Measurements from ENCODE around the gene TPT1. TPM values are rescaled to one million over a fixed set of nuclear protein-coding genes. Genes with fewer than 3 reads are reported as not detected.
"Not testable (repeated sequence)": the region's sequence is repeated elsewhere in the genome, so short reads cannot be mapped to it uniquely, and the experiment has no call there.

Gene TPT1
- total RNA-seq (2014; rRNA removed): 1,773 and 1,961 TPM in 2 replicates
- 3,733 TPM for polyA plus RNA-seq (2012)

GRCh38 chr13:45341034-45341798 is at the start of gene TPT1:
Gene TPT1 (minus strand): TSS chr13:45341183. CDS start chr13:45341069, 114 bp downstream.
- DNase-seq (ENCODE audit: low read depth): peak; percentile 98

GRCh38 chr13:45390348-45390747 is 49.4 kb upstream of the TPT1 start:
- not testable (repeated sequence) for DNase-seq (ENCODE audit: low read depth)

- no peak for DNase-seq (ENCODE audit: low read depth)
Observed at GRCh38 chr13:45388664-45389063, 47.7 kb upstream of the TPT1 start.

DNA sequence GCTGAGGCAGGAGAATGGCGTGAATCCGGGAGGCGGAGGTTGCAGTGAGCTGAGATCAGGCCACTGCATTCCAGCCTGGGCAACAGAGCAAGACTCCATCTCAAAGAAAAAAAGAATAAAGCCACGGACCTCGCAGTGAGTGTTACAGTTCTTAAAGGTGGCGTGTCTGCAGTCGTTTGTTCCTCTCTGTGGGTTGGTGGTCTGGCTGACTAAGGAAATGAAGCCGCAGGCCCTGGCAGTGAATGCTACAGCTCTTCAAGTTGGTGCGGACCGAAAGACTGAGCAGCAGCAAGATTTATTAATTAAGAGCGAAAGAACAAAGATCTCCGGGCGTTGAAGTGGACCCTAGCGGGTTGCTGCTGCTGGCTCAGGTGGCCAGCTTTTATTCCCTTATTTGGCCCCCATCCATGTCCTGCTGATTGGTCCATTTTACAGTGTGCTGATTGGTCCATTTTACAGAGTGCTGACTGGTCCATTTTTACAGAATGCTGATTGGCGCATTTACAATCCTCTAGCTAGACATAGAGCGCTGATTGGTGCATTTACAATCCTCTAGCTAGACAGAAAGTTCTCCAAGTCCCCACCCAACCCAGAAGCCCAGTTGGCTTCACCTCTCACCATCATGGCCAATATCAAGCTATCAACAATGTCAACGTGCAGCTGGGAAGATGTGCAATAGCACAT is 46.1 kb upstream of the TPT1 start:
- not testable (repeated sequence) for DNase-seq (ENCODE audit: low read depth)

DNA sequence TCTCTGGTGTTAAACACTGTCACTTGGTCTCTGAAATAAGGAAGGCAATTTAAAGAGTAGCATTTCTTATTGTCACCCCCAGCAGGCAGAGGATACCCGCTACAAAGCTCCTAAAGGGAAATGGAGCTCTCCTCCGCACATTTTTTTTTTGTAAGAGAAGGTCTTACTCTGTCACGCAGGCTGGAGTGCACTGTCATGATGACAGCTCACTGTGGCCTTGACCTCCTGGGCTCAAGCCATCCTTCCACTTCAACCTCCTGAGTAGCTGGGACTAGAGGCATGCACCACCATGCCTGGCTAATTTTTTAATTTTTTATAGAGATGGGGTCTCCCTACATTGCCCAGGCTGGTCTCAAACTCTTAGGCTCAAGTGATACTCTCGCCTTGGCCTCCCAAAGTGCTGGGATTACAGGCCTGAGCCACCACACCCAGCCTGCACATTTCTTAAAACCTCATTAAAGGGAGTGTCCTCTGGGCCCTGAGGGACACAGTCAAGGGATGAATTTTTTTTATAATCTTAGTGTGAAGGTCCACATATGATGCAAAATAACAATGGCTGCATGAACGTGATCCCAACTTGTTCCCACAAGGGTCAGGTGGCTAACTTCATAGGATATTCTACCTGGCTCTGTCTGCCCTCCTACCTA is 45.0 kb upstream of the TPT1 start:
- DNase-seq (ENCODE audit: low read depth): no peak

DNA sequence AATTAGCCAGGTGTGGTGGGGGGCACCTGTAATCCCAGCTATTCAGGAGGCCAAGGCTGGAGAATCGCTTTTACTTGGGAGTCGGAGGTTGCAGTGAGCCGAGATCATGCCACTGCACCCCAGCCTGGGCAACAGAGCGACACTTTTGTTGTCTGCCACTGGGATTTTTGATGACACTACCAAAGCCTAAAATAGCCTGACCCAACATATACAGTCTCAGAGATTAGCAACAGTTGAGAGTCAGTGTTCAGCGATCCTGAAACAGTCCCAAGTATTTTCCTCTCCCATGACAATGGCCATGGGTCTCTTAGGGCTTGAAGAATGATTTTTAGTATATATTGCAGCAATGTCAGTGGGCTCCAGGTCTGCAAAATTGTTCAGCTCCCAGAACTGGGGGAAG is 44.3 kb upstream of the TPT1 start:
- no peak for DNase-seq (ENCODE audit: low read depth)

DNA sequence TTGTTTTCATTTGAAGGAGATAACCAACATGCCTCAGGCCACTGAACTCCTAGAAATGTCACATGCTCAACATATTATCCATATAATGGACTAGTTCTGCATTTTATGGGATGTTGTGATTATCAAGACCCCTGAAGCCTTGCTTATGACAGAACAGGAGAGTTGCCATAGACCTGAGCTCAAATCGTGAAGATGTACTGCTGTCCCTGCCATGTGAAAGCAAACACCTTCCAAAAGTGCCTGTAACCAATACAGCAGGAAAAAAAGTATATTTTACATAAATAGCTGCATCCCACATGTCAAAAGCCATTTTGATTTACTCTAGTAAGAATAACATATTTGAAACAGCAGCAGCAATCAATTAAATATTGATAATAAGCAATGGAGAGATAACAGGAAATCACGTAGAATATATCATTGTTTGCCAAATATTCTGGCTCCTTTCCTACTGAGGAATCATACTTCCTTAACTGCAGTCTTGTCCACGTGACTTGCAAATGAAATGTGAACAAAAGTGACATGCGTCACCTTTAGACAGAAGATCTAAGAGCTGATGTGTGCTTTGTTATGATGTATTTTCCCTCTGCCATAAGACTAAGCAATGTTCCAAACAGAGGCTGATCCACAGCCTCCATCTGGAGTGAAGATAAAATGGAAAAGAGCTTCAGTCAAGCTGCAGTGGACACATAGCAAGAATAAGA is 43.6 kb upstream of the TPT1 start:
- DNase-seq (ENCODE audit: low read depth): no peak

GRCh38 chr13:45382739-45383138 is 41.8 kb upstream of the TPT1 start:
- not testable (repeated sequence) for DNase-seq (ENCODE audit: low read depth)

- DNase-seq (ENCODE audit: low read depth): no peak
Observed at GRCh38 chr13:45381196-45381595, 40.2 kb upstream of the TPT1 start.

GRCh38 chr13:45380708-45381107 is 39.7 kb upstream of the TPT1 start:
- not testable (repeated sequence) for DNase-seq (ENCODE audit: low read depth)

- not testable (repeated sequence) for DNase-seq (ENCODE audit: low read depth)
Observed at GRCh38 chr13:45379516-45379915, 38.5 kb upstream of the TPT1 start.

DNA sequence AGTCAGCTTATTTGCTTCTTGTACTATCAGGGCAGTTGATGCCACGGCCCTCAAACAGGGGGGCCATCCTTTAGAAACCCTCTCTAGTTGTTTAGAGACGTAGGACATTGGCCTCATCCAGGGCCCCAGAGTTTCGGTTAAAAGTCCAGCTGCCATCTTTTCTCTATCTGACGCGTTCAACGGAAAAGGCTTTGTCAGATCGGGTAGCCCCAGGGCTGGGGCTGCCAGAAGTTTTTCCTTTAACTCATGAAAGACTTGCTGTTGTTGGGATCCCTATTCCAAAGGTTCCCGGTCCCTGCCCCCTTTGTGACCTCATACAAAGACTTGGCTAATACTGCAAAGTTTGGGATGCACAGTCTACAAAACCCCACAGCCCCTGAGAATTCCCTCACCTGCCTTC is 37.8 kb upstream of the TPT1 start:
- DNase-seq (ENCODE audit: low read depth): not testable (repeated sequence)

GRCh38 chr13:45377314-45377713 is 36.3 kb upstream of the TPT1 start:
- not testable (repeated sequence) for DNase-seq (ENCODE audit: low read depth)

DNA sequence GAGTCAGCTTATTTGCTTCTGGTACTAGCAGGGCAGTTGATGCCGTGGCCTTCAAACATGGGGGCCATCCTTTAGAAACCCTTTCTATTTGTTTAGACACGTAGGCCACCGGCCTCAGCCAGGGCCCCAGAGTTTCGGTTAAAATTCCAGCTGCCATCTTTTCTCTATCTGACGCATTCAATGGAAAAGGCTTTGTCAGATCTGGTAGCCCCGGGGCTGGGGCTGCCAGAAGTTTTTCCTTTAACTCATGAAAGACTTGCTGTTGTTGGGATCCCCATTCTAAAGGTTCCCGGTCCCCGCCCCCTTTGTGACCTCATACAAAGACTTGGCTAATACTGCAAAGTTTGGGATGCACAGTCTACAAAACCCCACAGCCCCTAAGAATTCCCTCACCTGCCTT is 35.7 kb upstream of the TPT1 start:
- not testable (repeated sequence) for DNase-seq (ENCODE audit: low read depth)

DNA sequence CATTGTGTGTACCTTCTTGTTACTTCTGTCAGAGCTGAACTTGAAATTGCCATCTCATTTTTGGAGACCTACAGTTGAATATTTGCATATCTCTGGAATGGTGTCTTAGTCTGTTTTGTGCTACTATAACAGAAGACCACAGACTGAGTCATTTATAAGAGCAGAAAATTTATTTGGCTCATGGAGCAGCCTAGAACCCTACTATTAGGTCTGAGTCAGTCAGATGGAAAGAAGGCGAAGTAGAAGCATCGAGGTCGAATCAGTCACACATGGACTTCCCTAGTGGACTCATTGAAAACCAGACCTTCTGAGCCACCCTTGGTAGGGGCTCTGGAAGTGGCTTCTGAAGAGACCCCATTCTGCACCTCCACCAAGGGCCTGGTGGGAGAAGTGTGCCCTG is 33.9 kb upstream of the TPT1 start:
- DNase-seq (ENCODE audit: low read depth): peak; percentile 31

DNA sequence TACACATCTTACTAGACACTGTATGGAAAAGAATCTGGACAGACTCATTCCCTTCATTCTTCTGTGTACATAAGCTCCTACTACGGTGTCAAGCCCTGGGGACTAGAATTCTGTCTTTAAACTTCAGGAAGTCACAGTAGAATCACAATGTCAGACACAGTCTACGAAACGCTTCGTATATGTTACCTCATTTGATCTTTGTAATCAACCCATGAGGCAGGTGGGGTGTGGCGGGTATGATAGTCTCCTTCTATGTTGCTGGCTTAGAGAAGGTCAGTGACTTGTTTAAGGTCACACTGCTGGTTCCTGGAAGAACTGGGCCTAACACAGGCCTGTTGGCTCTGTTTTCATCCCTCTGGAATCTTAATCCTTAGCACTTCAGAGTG is 32.2 kb upstream of the TPT1 start:
- DNase-seq (ENCODE audit: low read depth): no peak

DNA sequence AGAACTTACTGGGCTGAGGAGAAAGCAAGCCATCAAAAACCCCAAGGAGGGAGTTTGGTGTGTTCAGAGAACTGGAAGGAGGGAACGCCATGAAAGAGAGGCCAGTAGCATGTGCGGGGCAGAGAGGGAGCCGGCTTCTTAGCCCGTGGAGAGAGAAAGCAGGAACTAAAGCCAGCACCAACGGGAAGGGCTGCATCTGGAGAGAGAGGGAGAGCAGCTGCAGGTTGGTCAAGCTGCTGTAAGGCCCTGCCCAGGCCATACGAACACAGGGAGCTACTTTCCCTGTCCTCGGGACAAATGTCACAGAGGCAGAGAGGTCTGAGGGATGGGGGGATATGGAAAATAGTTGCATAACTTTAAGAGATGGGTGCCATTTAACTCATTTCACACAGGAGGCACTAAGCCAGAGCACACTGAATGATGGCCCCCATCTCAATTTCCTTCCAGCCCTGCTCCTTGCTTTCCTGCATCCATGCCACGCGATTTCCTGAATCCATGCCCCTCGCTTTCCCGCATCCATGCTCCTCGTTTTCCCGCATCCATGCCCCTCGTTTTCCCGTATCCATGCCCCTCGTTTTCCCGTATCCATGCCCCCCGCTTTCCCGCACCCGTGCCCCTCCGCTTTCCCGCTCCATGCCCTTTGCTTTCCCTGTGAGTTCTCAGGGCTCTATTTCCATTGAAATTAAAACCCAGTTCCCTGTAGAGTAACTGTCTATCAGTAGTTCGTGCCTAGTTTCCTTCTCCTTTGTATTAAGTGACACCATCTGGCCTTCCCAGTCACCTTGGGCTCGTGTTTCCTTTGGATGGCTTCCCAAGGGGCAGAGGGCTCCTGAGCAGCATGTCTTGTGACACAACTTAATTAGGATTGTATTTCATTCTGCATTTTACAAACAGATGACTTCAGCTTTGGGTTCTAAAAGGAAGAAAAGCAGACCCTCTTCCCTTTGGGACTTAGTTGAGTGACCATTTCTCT is 31.5 kb upstream of the TPT1 start:
- no peak for DNase-seq (ENCODE audit: low read depth)

DNA sequence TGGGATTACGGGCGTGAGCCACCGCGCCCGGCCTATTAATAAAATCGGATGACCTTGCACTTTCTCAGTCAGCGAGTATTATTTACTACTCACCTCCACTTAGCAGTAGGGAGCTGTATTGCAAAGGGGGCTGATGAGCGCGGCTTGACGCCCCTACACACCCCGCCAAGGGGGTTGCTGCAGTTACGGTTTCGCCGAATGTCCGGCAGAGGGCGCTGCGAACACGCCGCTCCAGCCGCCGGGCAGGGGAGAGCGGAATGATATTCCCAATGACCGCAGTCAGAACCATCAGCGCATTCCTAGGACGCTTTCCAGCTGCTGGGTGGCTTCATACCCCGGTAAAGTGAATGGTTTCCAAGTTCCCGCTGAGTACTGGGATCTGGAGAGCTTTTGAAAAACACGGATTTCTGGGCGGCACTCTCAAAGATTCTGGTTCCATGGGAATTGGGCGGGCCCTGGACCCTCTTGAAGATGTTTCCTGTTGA is 30.0 kb upstream of the TPT1 start:
- DNase-seq (ENCODE audit: low read depth): peak; percentile 84

GRCh38 chr13:45369116-45369515 is 28.1 kb upstream of the TPT1 start:
- no peak for DNase-seq (ENCODE audit: low read depth)

- no peak for DNase-seq (ENCODE audit: low read depth)
Observed at GRCh38 chr13:45368571-45368970, 27.6 kb upstream of the TPT1 start.

GRCh38 chr13:45368005-45368404 is 27.0 kb upstream of the TPT1 start:
- no peak for DNase-seq (ENCODE audit: low read depth)

Data from LHCN-M2 (cell line).